Colonic mucosa (tissue), 4 donors: ENCODE data around the gene ATXN7. TPM values are rescaled to one million over a fixed set of nuclear protein-coding genes. Genes with fewer than 3 reads are reported as not detected.

Experiments used
- DNase-seq: peaks from one replicate; pipeline ENCODE4 v3.0.0-alpha.2; 2020
- H3K27ac ChIP-seq: fragments of 200-600 bp; one replicate; pipeline ENCODE4 v1.8.0; 2021
- H3K27me3 ChIP-seq: fragments of 200-600 bp; one replicate; pipeline ENCODE4 v1.8.0; 2021
- H3K36me3 ChIP-seq: fragments of 200-600 bp; one replicate; pipeline ENCODE4 v1.8.0; 2021
- H3K4me1 ChIP-seq: fragments of 200-600 bp; one replicate; pipeline ENCODE4 v1.8.0; 2021; ENCODE audit warnings: mild to moderate bottlenecking
- H3K4me3 ChIP-seq: fragments of 200-600 bp; one replicate; pipeline ENCODE4 v1.8.0; 2021
- H3K9ac ChIP-seq, 2 donors: one replicate each; pipeline ENCODE4 v1.7.0; 2013; ENCODE audit warnings: control low read depth in 2 of 2, low read depth in 2 of 2, low read length in 2 of 2
- H3K9me3 ChIP-seq: fragments of 200-600 bp; one replicate; pipeline ENCODE4 v1.8.0; 2021
- CTCF ChIP-seq: fragments of 200-600 bp; IDR thresholded peaks from one replicate; pipeline ENCODE4 v1.8.0; 2022; ENCODE audit warnings: antibody characterized with exemption, mild to moderate bottlenecking
- intact Hi-C: fragments of 100-400 bp; cut with DNase I; formaldehyde crosslinking; loops from one replicate; pipeline ENCODE4 v1.14.1; 2022
- total RNA-seq, 2 donors: library from RNA; stranded (reverse); fragmentation: NEBNext Ultra II Directional in 1 of 2; extraction: Animal tissue kit (Norgen Biotek cat#: 25700) in 1 of 2; gene quantifications; one replicate each; pipeline ENCODE4 v1.2.1, GENCODE V29; 2021
- donor health status: healthy.
- donor health status: DM: no; HTN: no; CAD: no.
- donor health status: DM: no; HTN: no; CAD: no.

The ATXN7 gene
- total RNA-seq, 2 donors from 2014 or later, result 22.9 to 31.6 TPM

- TF ChIP-seq CTCF, result no peak
- intact Hi-C loops, result loop anchor here (10.0 kb wide), 1 partner anchor 73 kb away; no protein-coding TSS in a partner anchor
- Histone ChIP-seq H3K4me1 (no peaks in the 10 kb centered on the region), H3K27me3 (no peaks in the 10 kb centered on the region), H3K36me3 (no peaks in the 10 kb centered on the region), H3K9me3 (no peaks in the 10 kb centered on the region), H3K9ac (peak within 1 kb of the TSS; percentile 81 to 89), H3K27ac (peak within 1 kb of the TSS; percentile 99), H3K4me3 (peak within 1 kb of the TSS; percentile 77)
- peak; percentile 91 for DNase-seq
Measured at GRCh38 chr3:63911873-63912767, 48.5 kb downstream of the ATXN7 start, which contains the start of gene SCAANT1. Gene SCAANT1, minus strand, starts transcription at chr3:63912383.

GRCh38 chr3:63912768-63913588 lies 49.3 kb downstream of the ATXN7 start:
- intact Hi-C loops, result loop anchor here (10.0 kb wide), 1 partner anchor 72 kb away; no protein-coding TSS in a partner anchor
- Histone ChIP-seq H3K27me3 (no peaks in the 10 kb centered on the region), H3K9ac (peak overlapping the region; percentile 72 to 81), H3K36me3 (no peaks in the 10 kb centered on the region), H3K4me1 (no peaks in the 10 kb centered on the region), H3K27ac (peak overlapping the region; percentile 99), H3K4me3 (peak overlapping the region; percentile 77), H3K9me3 (no peaks in the 10 kb centered on the region)
- peak; percentile 65 for DNase-seq
- TF ChIP-seq CTCF, result no peak

- no peaks in the 10 kb centered on the region for H3K27me3 ChIP-seq
- no peak overlapping the region for H3K4me3 ChIP-seq
- H3K27ac ChIP-seq, result peak overlapping the region; percentile 2
- H3K9ac ChIP-seq, result peak overlapping the region in 1 of 2 donors; percentile 36
- H3K4me1 ChIP-seq, result no peaks in the 10 kb centered on the region
- DNase-seq, result peak; percentile 63
- intact Hi-C loops, result loop anchor here (10.0 kb wide), 1 partner anchor 70 kb away; no protein-coding TSS in a partner anchor
- no peaks in the 10 kb centered on the region for H3K9me3 ChIP-seq
- TF ChIP-seq CTCF, result no peak
- H3K36me3 ChIP-seq, result no peaks in the 10 kb centered on the region
Measured at GRCh38 chr3:63914312-63914711, 50.6 kb downstream of the ATXN7 start.

- no peak overlapping the region for H3K9ac ChIP-seq
- H3K4me3 ChIP-seq, result no peak overlapping the region
- no peaks in the 10 kb centered on the region for H3K36me3 ChIP-seq
- no peak for DNase-seq
- TF ChIP-seq CTCF, result no peak
- H3K27me3 ChIP-seq, result no peaks in the 10 kb centered on the region
- no peaks in the 10 kb centered on the region for H3K4me1 ChIP-seq
- H3K9me3 ChIP-seq, result no peaks in the 10 kb centered on the region
- H3K27ac ChIP-seq, result no peak overlapping the region
- intact Hi-C loops, result loop anchor here (10.0 kb wide), 1 partner anchor 66 kb away; no protein-coding TSS in a partner anchor
Measured at GRCh38 chr3:63918321-63918720, 54.7 kb downstream of the ATXN7 start.

- Histone ChIP-seq H3K27ac (no peak overlapping the region), H3K36me3 (peaks cover 3% of the 10 kb centered on the region), H3K4me1 (no peaks in the 10 kb centered on the region), H3K27me3 (no peaks in the 10 kb centered on the region), H3K4me3 (no peak overlapping the region), H3K9me3 (no peaks in the 10 kb centered on the region), H3K9ac (no peak overlapping the region)
- TF ChIP-seq CTCF, result no peak
- DNase-seq, result no peak
- intact Hi-C loops, result no loop called here
Measured at GRCh38 chr3:63920001-63920400, 56.3 kb downstream of the ATXN7 start.
